Activated CD4-positive, alpha-beta T cell treated with anti-CD3 and anti-CD28 coated beads, Interleukin-2, amount 10 ng/mL, durations not matched to agents 24 days and 14 days (primary cell): ENCODE results near the gene ASPSCR1. TPM values are rescaled to one million over a fixed set of nuclear protein-coding genes. Genes with fewer than 3 reads are reported as not detected.
"Not testable (repeated sequence)": the region's sequence is repeated elsewhere in the genome, so short reads cannot be mapped to it uniquely, and the experiment has no call there.

Experiments
- DNase-seq: peaks from one replicate; pipeline ENCODE4 v3.0.0; 2022
- H3K27ac Mint-ChIP-seq: one replicate; pipeline ENCODE4 v1.8.0; 2022; ENCODE audit warnings: mild to moderate bottlenecking, mixed read lengths
- H3K27me3 Mint-ChIP-seq: one replicate; pipeline ENCODE4 v1.8.0; 2022; ENCODE audit warnings: mixed read lengths
- H3K36me3 Mint-ChIP-seq: one replicate; pipeline ENCODE4 v1.8.0; 2022; ENCODE audit warnings: low read depth, mild to moderate bottlenecking, mixed read lengths
- H3K4me1 Mint-ChIP-seq: one replicate; pipeline ENCODE4 v1.8.0; 2021; ENCODE audit warnings: mixed read lengths
- H3K4me3 Mint-ChIP-seq: one replicate; pipeline ENCODE4 v1.8.0; 2022; ENCODE audit warnings: mild to moderate bottlenecking, moderate library complexity, mixed read lengths
- H3K9me3 Mint-ChIP-seq: one replicate; pipeline ENCODE4 v1.8.0; 2021; ENCODE audit warnings: mixed read lengths
- intact Hi-C: fragments of 100-400 bp; cut with micrococcal nuclease; formaldehyde crosslinking; loops from one replicate; pipeline ENCODE4 v1.15.1; 2023
- total RNA-seq: library from RNA; stranded (reverse); gene quantifications from 2 replicates; pipeline ENCODE4 v1.2.3, GENCODE V29; 2022

The ASPSCR1 gene
- total RNA-seq, 1 donor from 2014 or later = 35.1 TPM

GRCh38 chr17:81976332-81977210, 858 bp upstream of the ASPSCR1 start:
- Mint-ChIP-seq H3K4me3 (peak overlapping the region; percentile 92), H3K27ac (peak overlapping the region; percentile 98), H3K36me3 (peaks cover 7% of the 10 kb centered on the region), H3K27me3 (peaks cover 2% of the 10 kb centered on the region), H3K9me3 (peaks cover 3% of the 10 kb centered on the region), H3K4me1 (peaks cover 33% of the 10 kb centered on the region)
- peak; percentile 75 for DNase-seq
- intact Hi-C loops = loop anchor here (1.0 to 5.0 kb wide), 4 partner anchors 8 to 114 kb away; partner anchors contain the start of genes DCXR, LRRC45 and P4HB

DNA sequence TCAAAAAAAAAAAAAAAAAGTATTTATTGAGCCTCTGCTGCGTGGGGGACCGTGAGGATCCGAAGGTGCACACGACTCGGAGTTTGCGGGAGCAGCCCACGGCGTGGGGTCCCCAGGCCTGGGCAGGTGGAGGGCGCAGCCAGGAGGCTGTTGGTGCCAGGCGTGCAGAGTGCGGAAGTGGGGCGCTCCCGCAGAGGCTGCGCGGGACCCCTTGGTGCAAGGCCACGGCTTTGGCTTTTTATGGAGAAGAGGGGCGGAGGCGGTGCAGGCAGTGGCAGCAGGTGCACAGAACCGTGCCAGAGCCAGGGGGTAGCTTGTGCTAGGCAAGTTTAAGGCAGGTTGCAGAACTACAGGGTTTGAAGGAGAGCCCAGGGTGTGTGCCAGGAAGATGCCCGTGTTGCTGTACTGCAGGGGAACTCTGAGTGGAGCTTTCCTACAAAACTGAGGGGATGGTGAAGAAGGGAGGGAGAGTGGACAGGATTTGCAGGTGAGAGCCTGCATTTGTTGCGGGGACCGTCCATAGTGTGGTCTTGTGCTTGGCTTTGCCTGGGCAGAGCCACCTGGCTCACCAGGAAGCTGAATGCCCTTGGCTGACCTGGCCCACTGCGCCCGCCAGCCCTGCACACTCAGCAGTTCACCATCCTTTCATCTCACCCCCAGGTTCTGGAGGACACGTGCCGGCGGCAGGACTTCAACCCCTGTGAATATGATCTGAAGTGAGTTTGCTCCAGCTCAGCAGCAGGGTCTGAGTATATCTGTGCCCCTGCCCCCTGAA, 1.3 kb downstream of the ASPSCR1 start:
- peaks cover 12% of the 10 kb centered on the region for H3K36me3 Mint-ChIP-seq
- no peak for DNase-seq
- intact Hi-C loops = loop anchor here (5.0 kb wide), 1 partner anchor 116 kb away; the partner anchor contains the start of gene P4HB
- peaks cover 2% of the 10 kb centered on the region for H3K27me3 Mint-ChIP-seq
- peak overlapping the region; percentile 51 for H3K27ac Mint-ChIP-seq
- peak overlapping the region; percentile 79 for H3K4me3 Mint-ChIP-seq
- peaks cover 3% of the 10 kb centered on the region for H3K9me3 Mint-ChIP-seq
- H3K4me1 Mint-ChIP-seq = peaks cover 33% of the 10 kb centered on the region

DNA sequence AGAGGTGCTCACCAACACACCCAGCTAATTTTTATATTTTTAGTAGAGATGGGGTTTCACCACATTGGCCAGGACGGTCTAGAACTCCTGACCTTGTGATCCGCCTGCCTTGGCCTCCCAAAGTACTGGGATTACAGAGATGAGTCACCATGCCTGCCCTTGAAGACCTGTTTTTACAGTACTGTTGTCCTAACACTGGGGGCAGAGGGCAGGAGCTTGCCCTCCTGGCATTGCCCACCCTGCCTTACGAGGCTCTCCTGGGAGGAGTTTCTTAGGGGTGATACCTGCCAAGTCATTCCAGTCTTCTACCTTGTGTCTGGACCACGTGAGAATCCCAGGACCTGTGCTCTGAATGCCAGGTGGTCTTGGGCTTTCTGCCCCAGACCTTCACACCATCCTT, 2.7 kb downstream of the ASPSCR1 start:
- H3K4me1 Mint-ChIP-seq = peaks cover 36% of the 10 kb centered on the region
- H3K27me3 Mint-ChIP-seq = no peaks in the 10 kb centered on the region
- H3K36me3 Mint-ChIP-seq = peaks cover 21% of the 10 kb centered on the region
- peak overlapping the region; percentile 0 for H3K27ac Mint-ChIP-seq
- intact Hi-C loops = no loop called here
- no peak for DNase-seq
- H3K9me3 Mint-ChIP-seq = peaks cover under 1% of the 10 kb centered on the region
- peak overlapping the region; percentile 9 for H3K4me3 Mint-ChIP-seq

- no peaks in the 10 kb centered on the region for H3K9me3 Mint-ChIP-seq
- DNase-seq = no peak
- intact Hi-C loops = no loop called here
- H3K36me3 Mint-ChIP-seq = peaks cover 24% of the 10 kb centered on the region
- peaks cover 37% of the 10 kb centered on the region for H3K4me1 Mint-ChIP-seq
- H3K27me3 Mint-ChIP-seq = no peaks in the 10 kb centered on the region
- no peak overlapping the region for H3K27ac Mint-ChIP-seq
- H3K4me3 Mint-ChIP-seq = no peak overlapping the region
Observed at GRCh38 chr17:81980707-81981343, 3.4 kb downstream of the ASPSCR1 start.

GRCh38 chr17:81981511-81981910, 4.1 kb downstream of the ASPSCR1 start:
- Mint-ChIP-seq H3K4me1 (peaks cover 31% of the 10 kb centered on the region), H3K36me3 (peaks cover 24% of the 10 kb centered on the region)
- H3K9me3 Mint-ChIP-seq, intact Hi-C loops, H3K27me3 Mint-ChIP-seq, H3K27ac Mint-ChIP-seq, DNase-seq, H3K4me3 Mint-ChIP-seq: not testable (repeated sequence)

DNA sequence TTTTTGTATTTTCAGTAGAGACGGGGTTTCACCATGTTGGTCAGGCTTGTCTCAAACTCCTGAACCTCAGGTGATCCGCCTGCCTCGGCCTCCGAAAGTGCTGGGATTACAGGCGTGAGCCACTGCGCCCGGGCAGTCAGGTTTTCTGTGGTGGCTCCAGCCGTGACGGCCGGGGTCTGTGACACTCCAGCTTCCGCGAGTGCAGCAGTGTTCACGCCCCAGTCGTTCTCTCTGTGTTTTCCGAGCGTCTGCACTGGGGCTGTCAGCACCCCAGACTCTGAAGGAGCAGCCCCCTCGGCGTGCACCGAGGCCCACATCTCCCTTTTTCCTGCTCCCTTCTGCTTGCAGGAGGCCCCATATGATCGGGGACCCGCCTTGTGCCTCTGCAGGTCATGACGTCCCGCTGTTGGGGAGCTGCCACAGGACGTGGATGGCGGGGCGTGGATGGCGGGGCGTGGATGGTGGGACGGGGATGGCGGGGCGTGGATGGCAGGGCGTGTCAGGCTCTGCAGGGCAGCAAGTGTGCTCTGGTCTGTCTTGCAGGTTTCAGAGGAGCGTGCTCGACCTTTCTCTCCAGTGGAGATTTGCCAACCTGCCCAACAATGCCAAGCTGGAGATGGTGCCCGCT, 5.7 kb downstream of the ASPSCR1 start:
- intact Hi-C loops = no loop called here
- Mint-ChIP-seq H3K9me3 (no peaks in the 10 kb centered on the region), H3K4me3 (no peak overlapping the region), H3K27ac (no peak overlapping the region), H3K27me3 (no peaks in the 10 kb centered on the region), H3K36me3 (peaks cover 24% of the 10 kb centered on the region), H3K4me1 (peaks cover 26% of the 10 kb centered on the region)
- no peak for DNase-seq

GRCh38 chr17:81983639-81984373, 6.4 kb downstream of the ASPSCR1 start:
- DNase-seq = no peak
- H3K27ac Mint-ChIP-seq = no peak overlapping the region
- H3K4me3 Mint-ChIP-seq = no peak overlapping the region
- peaks cover 24% of the 10 kb centered on the region for H3K36me3 Mint-ChIP-seq
- no peaks in the 10 kb centered on the region for H3K9me3 Mint-ChIP-seq
- peaks cover 21% of the 10 kb centered on the region for H3K4me1 Mint-ChIP-seq
- intact Hi-C loops = no loop called here
- H3K27me3 Mint-ChIP-seq = no peaks in the 10 kb centered on the region

- Mint-ChIP-seq H3K27ac (peak overlapping the region; percentile 30), H3K9me3 (no peaks in the 10 kb centered on the region), H3K4me1 (peaks cover 12% of the 10 kb centered on the region), H3K36me3 (peaks cover 21% of the 10 kb centered on the region), H3K4me3 (no peak overlapping the region), H3K27me3 (no peaks in the 10 kb centered on the region)
- intact Hi-C loops = no loop called here
- DNase-seq = no peak
Observed at GRCh38 chr17:81984773-81985410, 7.5 kb downstream of the ASPSCR1 start.

DNA sequence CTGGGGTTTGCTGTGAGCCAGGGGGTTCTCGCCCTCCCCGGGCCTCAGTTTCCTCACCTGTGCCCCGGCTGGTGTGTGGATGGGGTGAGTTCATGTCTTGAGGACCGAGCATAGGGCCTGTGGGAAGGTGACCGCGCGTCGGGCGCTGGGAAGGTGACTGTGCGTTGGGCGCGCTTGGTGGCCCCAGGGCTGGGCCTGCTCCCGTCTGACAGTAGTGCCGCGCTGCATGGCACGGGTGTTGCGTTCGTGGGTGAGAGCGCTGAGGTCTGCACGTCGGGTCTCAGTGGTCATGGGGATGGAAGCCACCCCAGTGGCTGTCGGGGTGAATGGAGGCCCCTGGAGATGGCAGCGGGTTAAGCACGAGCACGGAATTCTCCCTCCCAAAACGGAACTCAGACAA, 9.2 kb downstream of the ASPSCR1 start:
- Mint-ChIP-seq H3K27me3 (no peaks in the 10 kb centered on the region), H3K27ac (no peak overlapping the region), H3K36me3 (peaks cover 21% of the 10 kb centered on the region), H3K4me1 (peaks cover 5% of the 10 kb centered on the region), H3K4me3 (no peak overlapping the region), H3K9me3 (no peaks in the 10 kb centered on the region)
- no peak for DNase-seq
- intact Hi-C loops = no loop called here

- H3K9me3 Mint-ChIP-seq = no peaks in the 10 kb centered on the region
- DNase-seq = no peak
- H3K27ac Mint-ChIP-seq = no peak overlapping the region
- no peaks in the 10 kb centered on the region for H3K27me3 Mint-ChIP-seq
- H3K36me3 Mint-ChIP-seq = peaks cover 21% of the 10 kb centered on the region
- peaks cover 5% of the 10 kb centered on the region for H3K4me1 Mint-ChIP-seq
- intact Hi-C loops = no loop called here
- no peak overlapping the region for H3K4me3 Mint-ChIP-seq
Observed at GRCh38 chr17:81987161-81987770, 9.8 kb downstream of the ASPSCR1 start.

GRCh38 chr17:81990836-81991683, 13.6 kb downstream of the ASPSCR1 start:
- Mint-ChIP-seq H3K36me3 (peaks cover 4% of the 10 kb centered on the region), H3K27ac (no peak overlapping the region), H3K4me1 (peaks cover 1% of the 10 kb centered on the region), H3K9me3 (no peaks in the 10 kb centered on the region), H3K27me3 (no peaks in the 10 kb centered on the region), H3K4me3 (no peak overlapping the region)
- DNase-seq = no peak
- intact Hi-C loops = no loop called here
